Measurements from ENCODE around the gene KCNIP4. TPM values are rescaled to one million over a fixed set of nuclear protein-coding genes. Genes with fewer than 3 reads are reported as not detected.

The KCNIP4 gene
- total and polyA plus RNA-seq, 12 donors = 0.15 TPM; not detected in 11

- no peaks in the 10 kb centered on the region for H3K36me3 ChIP-seq
- no peaks in the 10 kb centered on the region for H3K27me3 ChIP-seq
- intact Hi-C loops (cut with DNase I) = no loop called here
- DNase-seq (no peak), ATAC-seq (no peak)
- peaks cover 0 to 32% (median 0%) of the 10 kb centered on the region in 11 donors for H3K9me3 ChIP-seq
- H3K4me1 ChIP-seq = no peaks in the 10 kb centered on the region
- no peak for TF ChIP-seq CTCF (IDR thresholded peaks at IDR 0.05)
- WGBS, 2 donors = 5 to 14% methylated on average over 1 of the region's 1 CpG
- no peak overlapping the region for H3K4me3 ChIP-seq
- H3K27ac ChIP-seq = no peak overlapping the region
Observed at GRCh38 chr4:21347142-21347541, 601.4 kb downstream of the KCNIP4 start.

GRCh38 chr4:21327976-21328700 is 620.4 kb downstream of the KCNIP4 start:
- no peak for TF ChIP-seq CTCF (IDR thresholded peaks at IDR 0.05)
- Histone ChIP-seq H3K9me3 (peaks cover 0 to 55% (median 12%) of the 10 kb centered on the region in 11 donors), H3K36me3 (no peaks in the 10 kb centered on the region), H3K4me3 (no peak overlapping the region), H3K27ac (no peak overlapping the region), H3K4me1 (no peaks in the 10 kb centered on the region), H3K27me3 (no peaks in the 10 kb centered on the region)
- 82 to 83% methylated on average over 3 of the region's 3 CpGs for WGBS, 2 donors
- intact Hi-C loops (cut with DNase I) = no loop called here
- no peak for DNase-seq
- ATAC-seq = no peak

- intact Hi-C loops (cut with DNase I) = no loop called here
- 76 to 77% methylated on average over 1 of the region's 1 CpG for WGBS, 2 donors
- DNase-seq (no peak), ATAC-seq (no peak)
- H3K36me3 ChIP-seq = no peaks in the 10 kb centered on the region
- no peaks in the 10 kb centered on the region for H3K4me1 ChIP-seq
- TF ChIP-seq CTCF (IDR thresholded peaks at IDR 0.05) = no peak
- no peak overlapping the region for H3K4me3 ChIP-seq
- peaks cover 0 to 36% (median 14%) of the 10 kb centered on the region in 11 donors for H3K9me3 ChIP-seq
- H3K27me3 ChIP-seq = no peaks in the 10 kb centered on the region
- H3K27ac ChIP-seq = no peak overlapping the region
Observed at GRCh38 chr4:21320034-21320433, 628.5 kb downstream of the KCNIP4 start.

- ATAC-seq (no peak), DNase-seq (no peak)
- peaks cover 0 to 15% (median 0%) of the 10 kb centered on the region in 11 donors for H3K9me3 ChIP-seq
- no peak overlapping the region for H3K4me3 ChIP-seq
- WGBS, 2 donors = 66 to 77% methylated on average over 3 of the region's 3 CpGs
- no peaks in the 10 kb centered on the region for H3K36me3 ChIP-seq
- no peak overlapping the region for H3K27ac ChIP-seq
- no peak for TF ChIP-seq CTCF (IDR thresholded peaks at IDR 0.05)
- peaks cover 0 to 22% (median 7%) of the 10 kb centered on the region in 7 donors for H3K27me3 ChIP-seq
- intact Hi-C loops (cut with DNase I) = no loop called here
- no peaks in the 10 kb centered on the region for H3K4me1 ChIP-seq
Observed at GRCh38 chr4:21307709-21308108, 640.9 kb downstream of the KCNIP4 start.

Data from heart right ventricle (tissue), 16 donors.